ENCODE measurements around the gene KRT36.

Gene KRT36

DNA sequence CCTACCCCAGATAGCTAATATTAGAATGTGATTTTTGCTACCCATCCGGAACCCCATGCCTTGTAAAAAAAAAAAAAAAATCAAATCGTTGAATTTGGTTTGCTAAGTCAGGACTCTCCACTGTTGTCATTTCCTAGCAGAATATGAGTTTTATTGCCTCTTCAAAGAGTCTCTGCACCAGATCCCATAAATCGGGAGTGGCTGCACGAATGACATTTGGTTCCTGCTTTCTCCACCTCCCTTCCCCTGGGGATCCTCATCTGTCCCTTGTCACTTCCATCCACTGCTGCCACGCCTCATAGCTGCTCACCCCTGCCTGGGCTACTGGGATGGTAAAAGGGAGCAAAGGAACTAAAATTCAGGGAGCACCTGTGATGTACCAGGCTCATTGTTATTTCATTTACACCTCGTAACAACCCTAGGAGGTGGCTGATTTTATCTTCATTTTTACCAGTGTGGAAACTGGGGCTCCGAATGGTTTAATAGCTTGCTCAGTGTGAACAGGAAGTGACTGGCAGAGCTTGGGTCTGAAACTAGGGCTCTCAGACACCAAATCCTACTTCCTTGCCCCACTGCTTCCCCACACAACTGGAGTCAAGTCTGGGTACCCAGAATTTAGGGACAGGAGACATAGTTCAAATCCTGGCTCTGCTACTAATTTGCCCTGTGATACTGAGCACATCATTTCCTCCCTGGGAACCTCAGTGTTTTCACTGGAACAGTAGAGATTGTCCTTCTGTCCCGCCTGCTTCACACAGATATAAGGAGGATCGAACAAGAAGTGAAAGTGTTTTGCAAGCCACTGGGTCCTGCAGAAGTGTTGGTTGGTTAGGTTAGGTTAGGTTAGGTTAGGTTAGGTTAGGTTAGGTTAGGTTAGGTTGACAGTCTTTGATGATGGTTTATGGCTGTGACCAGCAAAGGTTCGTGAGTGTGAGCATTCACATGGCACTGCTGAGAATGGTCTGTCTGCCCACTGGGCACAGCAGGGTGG lies 585 bp upstream of the KRT36 start:
- TF ChIP-seq, protein P1, sequence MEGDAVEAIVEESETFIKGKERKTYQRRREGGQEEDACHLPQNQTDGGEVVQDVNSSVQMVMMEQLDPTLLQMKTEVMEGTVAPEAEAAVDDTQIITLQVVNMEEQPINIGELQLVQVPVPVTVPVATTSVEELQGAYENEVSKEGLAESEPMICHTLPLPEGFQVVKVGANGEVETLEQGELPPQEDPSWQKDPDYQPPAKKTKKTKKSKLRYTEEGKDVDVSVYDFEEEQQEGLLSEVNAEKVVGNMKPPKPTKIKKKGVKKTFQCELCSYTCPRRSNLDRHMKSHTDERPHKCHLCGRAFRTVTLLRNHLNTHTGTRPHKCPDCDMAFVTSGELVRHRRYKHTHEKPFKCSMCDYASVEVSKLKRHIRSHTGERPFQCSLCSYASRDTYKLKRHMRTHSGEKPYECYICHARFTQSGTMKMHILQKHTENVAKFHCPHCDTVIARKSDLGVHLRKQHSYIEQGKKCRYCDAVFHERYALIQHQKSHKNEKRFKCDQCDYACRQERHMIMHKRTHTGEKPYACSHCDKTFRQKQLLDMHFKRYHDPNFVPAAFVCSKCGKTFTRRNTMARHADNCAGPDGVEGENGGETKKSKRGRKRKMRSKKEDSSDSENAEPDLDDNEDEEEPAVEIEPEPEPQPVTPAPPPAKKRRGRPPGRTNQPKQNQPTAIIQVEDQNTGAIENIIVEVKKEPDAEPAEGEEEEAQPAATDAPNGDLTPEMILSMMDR (IDR thresholded peaks at IDR 0.05; ENCODE audit: insufficient read depth, missing control alignments): no peak
- DNase-seq (ENCODE audit: insufficient read length, low spot score) (no peak), FAIRE-seq (no peak)

DNA sequence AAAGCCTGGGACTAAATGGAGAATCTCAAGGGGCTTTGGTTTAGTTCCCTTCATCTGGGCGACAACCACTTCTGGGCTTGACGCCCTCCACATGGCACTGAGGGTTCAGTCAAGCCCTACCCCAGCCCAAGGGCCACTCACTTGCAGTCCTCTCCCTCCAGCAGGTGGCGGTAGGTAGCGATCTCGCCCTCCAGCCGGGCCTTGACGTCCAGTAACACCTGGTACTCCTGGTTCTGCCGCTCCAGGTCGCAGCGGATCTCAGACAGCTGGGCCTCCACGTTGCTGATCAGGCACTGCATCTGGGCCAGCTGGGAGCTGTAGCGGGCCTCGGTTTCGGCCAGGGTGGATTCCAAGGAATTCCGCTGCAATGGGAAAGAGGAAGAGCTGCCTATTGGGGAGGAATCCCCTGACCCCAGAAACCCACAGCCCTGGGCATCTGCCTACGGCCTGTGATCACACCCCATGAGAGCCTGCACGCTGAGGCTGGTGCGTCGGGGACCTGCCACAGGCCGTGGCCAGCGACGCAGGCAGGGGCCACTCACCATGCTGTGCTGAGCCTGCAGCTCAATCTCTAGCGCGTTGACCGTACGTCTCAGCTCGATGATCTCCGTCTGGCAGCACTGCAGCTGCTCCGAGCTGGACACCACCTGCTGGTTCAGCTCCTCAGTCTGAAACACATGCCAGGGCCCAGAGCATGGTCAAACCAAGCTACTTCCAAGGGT lies 2.7 kb downstream of the KRT36 start:
- FAIRE-seq (no peak), DNase-seq (ENCODE audit: insufficient read length, low spot score) (no peak)
- TF ChIP-seq, protein P1 (IDR thresholded peaks at IDR 0.05; ENCODE audit: insufficient read depth, missing control alignments): peak; percentile 41

DNA sequence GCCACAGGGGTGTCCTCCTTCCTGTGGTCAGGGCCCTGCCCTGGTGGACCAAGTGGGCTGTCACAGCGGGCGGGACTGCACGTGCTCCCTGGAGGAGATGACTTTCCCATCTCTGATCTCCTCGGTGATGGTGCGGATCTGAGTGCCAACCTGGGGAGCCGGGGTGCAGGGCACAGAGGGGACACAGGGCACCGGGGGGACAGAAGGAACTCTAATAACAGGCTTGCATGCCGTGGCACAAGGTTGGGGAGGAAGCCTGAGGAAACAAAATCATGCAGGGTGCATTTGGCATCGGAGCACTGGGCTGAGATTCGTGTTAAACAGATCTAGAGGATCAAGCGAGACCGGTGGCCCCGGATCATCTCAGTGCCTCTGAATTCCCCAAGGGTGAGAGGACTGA lies 3.4 kb downstream of the KRT36 start:
- TF ChIP-seq, protein P1 (IDR thresholded peaks at IDR 0.05; ENCODE audit: insufficient read depth, missing control alignments): no peak
- DNase-seq (ENCODE audit: insufficient read length, low spot score): no peak
- FAIRE-seq: no peak

DNA sequence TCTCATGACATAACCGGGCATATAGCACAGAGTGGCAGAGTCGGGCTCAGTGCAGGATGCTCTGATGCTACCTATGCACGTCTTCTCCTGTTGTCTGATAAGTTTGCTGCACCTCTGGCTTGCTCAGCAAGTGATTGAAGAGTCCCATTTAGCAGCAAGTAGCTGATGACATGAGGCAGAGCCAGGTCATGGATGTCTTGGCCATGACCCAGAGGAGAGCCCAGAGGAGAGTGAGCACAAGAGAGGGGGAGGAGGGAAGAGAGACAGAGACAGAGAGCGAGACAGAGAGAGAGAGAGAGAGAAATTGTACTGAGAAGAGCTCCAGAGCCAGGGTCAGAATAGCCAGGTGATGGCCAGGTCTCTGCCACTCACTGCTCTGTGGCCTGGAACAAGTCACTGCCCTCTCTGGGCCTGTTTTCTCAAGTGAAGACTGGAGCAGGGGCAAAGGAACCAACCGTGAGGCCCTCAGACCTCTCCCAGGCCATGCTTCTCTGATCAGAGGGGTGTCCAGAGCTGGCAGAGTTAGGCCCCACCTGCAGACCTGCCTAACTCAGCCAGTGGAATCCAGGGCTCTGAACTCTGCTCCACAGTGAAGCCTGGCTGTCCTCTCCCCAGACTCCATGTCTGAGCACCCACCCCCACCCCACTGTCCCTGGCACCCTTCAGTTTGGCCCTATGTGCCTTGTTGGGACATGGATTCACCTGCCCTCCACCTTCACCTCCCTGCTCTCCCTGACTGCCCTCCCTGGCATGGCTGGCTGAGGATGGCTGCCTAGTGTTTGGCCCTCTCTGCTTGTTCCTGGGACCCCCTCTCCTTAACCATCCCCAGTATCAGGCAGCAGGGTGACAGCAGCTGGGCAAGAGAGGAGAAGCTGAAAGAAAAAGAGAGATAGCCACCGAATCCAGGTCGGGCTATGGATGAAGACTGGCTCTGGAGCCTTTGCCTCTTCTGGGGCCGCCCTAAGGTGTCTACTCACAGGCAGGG lies 4.5 kb downstream of the KRT36 start:
- no peak for DNase-seq (ENCODE audit: insufficient read length, low spot score)
- TF ChIP-seq, protein P1 (IDR thresholded peaks at IDR 0.05; ENCODE audit: insufficient read depth, missing control alignments): no peak
- no peak for FAIRE-seq

DNA sequence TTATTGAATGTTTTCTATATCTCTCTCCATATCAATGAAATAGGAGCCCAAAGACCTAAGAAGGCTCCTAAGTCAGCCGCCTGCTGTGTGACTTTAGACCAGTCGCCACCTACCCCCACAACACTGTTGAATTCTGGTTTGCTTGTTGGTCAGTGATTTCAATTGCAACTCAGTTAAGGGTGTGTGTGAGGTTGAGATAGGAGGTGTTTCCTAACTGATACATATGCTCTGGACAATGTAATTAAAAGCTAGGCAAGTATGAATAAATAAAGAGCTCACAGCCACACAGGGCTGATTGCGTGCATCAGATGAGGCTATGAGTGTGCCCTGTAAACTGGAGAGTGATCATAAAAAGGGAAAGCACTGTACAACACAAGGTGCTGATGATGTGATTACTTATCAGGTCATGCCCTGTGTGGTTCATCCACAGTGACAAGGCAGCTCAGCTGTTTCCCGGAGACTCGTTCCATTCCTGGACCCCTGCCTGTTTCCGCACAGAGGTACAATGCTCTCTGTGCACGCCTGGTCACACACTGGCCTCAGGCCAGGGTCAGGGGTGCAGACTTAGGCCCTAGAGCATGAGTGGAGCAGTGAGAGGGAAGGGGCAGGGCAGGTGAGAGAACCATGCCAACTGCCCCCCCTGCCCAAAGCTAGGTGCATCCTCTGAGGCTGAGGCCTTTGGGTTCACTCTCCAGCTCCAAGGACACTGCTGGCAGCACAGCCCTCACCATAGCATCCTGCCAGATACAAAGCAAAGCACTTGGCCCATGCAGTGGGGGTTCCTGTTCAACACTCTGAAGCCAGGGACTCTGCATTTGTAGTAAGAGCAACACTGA lies 5.5 kb downstream of the KRT36 start:
- FAIRE-seq (no peak), DNase-seq (ENCODE audit: insufficient read length, low spot score) (no peak)
- TF ChIP-seq, protein P1 (IDR thresholded peaks at IDR 0.05; ENCODE audit: insufficient read depth, missing control alignments): no peak

DNA sequence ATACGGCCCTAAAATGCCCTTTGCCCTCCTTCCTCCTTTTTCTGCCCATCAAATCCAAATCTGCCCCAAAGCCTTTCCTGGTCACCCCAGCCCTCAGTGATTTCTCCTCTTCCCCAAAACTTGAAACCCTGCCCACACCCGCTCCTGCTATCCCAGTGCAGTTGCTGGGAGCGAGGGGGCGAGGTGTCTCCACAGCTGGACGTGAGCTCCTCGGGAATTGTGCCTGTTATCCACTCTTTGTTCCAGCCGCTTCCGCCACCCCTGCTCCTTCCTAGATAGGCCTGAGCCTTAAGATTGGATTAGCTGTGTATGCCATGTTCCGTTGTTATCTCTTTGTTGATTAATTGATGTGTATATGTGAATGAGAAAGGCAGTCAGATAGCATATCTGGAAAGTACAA lies 6.2 kb downstream of the KRT36 start:
- TF ChIP-seq, protein P1 (IDR thresholded peaks at IDR 0.05; ENCODE audit: insufficient read depth, missing control alignments): no peak
- FAIRE-seq (no peak), DNase-seq (ENCODE audit: insufficient read length, low spot score) (no peak)

Measured in D721Med (cell line).